IMR-90 (cell line): ENCODE data around the gene ZCCHC14.

Experiments
- BHLHE40 ChIP-seq: fragments of 150-350 bp; IDR thresholded peaks from 2 replicates; pipeline ENCODE4 v1.6.1; 2016; ENCODE audit warnings: mild to moderate bottlenecking, low read depth, low read length
- CEBPB ChIP-seq: IDR thresholded peaks from 2 replicates; pipeline ENCODE4 v1.6.1; 2012; ENCODE audit warnings: low read depth, low read length, improper control_type of control experiment
- CTCF ChIP-seq: conservative IDR thresholded peaks from 2 replicates; pipeline ENCODE4 v1.5.1; 2012; ENCODE audit warnings: mild to moderate bottlenecking, low read depth, low read length, improper control_type of control experiment
- ELK1 ChIP-seq: fragments of 150-350 bp; IDR thresholded peaks from 2 replicates; pipeline ENCODE4 v1.6.1; 2016; ENCODE audit warnings: low read depth, mild to moderate bottlenecking, low read length, moderate library complexity, borderline replicate concordance
- FOS ChIP-seq: fragments of 150-350 bp; IDR thresholded peaks from 2 replicates; pipeline ENCODE4 v1.6.1; 2016; ENCODE audit warnings: low read depth, low read length
- MAZ ChIP-seq: IDR thresholded peaks from 2 replicates; pipeline ENCODE4 v1.6.1; 2012; ENCODE audit warnings: low read depth, mild to moderate bottlenecking, low read length, improper control_type of control experiment, moderate library complexity, borderline replicate concordance
- POLR2A ChIP-seq: IDR thresholded peaks from 2 replicates; pipeline ENCODE4 v1.6.1; 2012; ENCODE audit warnings: mild to moderate bottlenecking, low read depth, low read length
- RAD21 ChIP-seq: IDR thresholded peaks from 2 replicates; pipeline ENCODE4 v1.6.1; 2012; ENCODE audit warnings: low read length, improper control_type of control experiment
- RFX5 ChIP-seq: IDR thresholded peaks from 2 replicates; pipeline ENCODE4 v1.8.0; 2012; ENCODE audit warnings: low read depth, mild to moderate bottlenecking, low read length, moderate library complexity
- TF ChIP-seq, protein P1 (sequence below): fragments of 150-350 bp; IDR thresholded peaks from 2 replicates; pipeline ENCODE4 v1.6.1; 2017; ENCODE audit warnings: mild to moderate bottlenecking, antibody characterized with exemption, low read length, low read depth

DNA sequence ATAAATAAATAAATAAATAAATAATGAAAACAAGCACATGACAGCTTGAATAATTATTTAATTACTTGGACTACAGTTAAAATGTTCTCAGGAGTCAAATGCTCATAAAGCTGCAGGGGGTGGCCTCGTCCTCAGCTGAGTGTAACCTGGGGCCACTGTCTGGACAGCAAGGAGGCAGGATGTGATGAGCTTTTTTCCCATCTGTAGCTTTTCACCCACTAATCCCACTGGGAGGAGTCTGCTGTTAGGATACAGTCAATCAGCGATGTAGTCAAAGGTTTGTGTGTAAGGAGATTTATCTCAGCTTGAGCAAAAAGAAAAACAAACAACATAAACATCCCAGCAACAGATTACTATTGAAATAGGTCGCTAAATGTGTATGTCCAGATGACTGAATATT lies 22.5 kb downstream of the ZCCHC14 start:
- TF ChIP-seq CTCF (no peak), POLR2A (no peak), RFX5 (no peak), CEBPB (no peak), BHLHE40 (no peak), MAZ (no peak), ELK1 (no peak), RAD21 (no peak), FOS (no peak)
- TF ChIP-seq, protein P1, sequence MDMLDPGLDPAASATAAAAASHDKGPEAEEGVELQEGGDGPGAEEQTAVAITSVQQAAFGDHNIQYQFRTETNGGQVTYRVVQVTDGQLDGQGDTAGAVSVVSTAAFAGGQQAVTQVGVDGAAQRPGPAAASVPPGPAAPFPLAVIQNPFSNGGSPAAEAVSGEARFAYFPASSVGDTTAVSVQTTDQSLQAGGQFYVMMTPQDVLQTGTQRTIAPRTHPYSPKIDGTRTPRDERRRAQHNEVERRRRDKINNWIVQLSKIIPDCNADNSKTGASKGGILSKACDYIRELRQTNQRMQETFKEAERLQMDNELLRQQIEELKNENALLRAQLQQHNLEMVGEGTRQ: no peak
